GM23338 (cell line): ENCODE data around the gene UGT2B17. TPM values are rescaled to one million over a fixed set of nuclear protein-coding genes. Genes with fewer than 3 reads are reported as not detected.
"Not testable (repeated sequence)": the region's sequence is repeated elsewhere in the genome, so short reads cannot be mapped to it uniquely, and the experiment has no call there.

Experiments
- ATAC-seq: fragments of 200-7000 bp; cut with Tn5 transposase; 3 replicates; pipeline ENCODE4 v1.9.1; 2020
- DNase-seq: peaks from one replicate; pipeline ENCODE4 v3.0.0-alpha.2; 2015; ENCODE audit warnings: low spot score
- H2AFZ ChIP-seq: fragments of 200-600 bp; sonication (generic); 2 replicates; pipeline ENCODE4 v1.8.0; 2016; ENCODE audit warnings: antibody characterized with exemption, mild to moderate bottlenecking, moderate library complexity
- H3F3A ChIP-seq: fragments of 200-600 bp; sonication (generic); replicated peaks from 2 replicates; pipeline ENCODE4 v1.8.0; 2017; ENCODE audit warnings: antibody characterized with exemption, mixed run types, low read depth
- H3K27ac ChIP-seq: fragments of 200-600 bp; sonication (generic); 2 replicates; pipeline ENCODE4 v1.6.1; 2016; ENCODE audit warnings: low read depth
- H3K27me3 ChIP-seq: fragments of 200-600 bp; sonication (generic); 2 replicates; pipeline ENCODE4 v1.8.0; 2016; ENCODE audit warnings: mild to moderate bottlenecking, mixed run types, moderate library complexity; ENCODE audit not compliant: insufficient read depth
- H3K36me3 ChIP-seq: fragments of 200-600 bp; sonication (generic); 2 replicates; pipeline ENCODE4 v1.8.0; 2016; ENCODE audit warnings: mild to moderate bottlenecking; ENCODE audit not compliant: insufficient read depth
- H3K4me1 ChIP-seq: fragments of 200-600 bp; sonication (generic); 2 replicates; pipeline ENCODE4 v1.8.0; 2016; ENCODE audit warnings: mild to moderate bottlenecking, moderate library complexity; ENCODE audit not compliant: insufficient read depth
- H3K4me2 ChIP-seq: fragments of 200-600 bp; sonication (generic); 2 replicates; pipeline ENCODE4 v1.7.1; 2017; ENCODE audit warnings: mixed run types
- H3K4me3 ChIP-seq: fragments of 200-600 bp; sonication (generic); 2 replicates; pipeline ENCODE4 v1.6.1; 2016; ENCODE audit warnings: mixed run types
- H3K79me2 ChIP-seq: fragments of 200-600 bp; sonication (generic); replicated peaks from 2 replicates; pipeline ENCODE4 v1.8.0; 2017; ENCODE audit warnings: mild to moderate bottlenecking; ENCODE audit not compliant: insufficient read depth
- H3K9me2 ChIP-seq: fragments of 200-600 bp; sonication (generic); 2 replicates; pipeline ENCODE4 v1.8.0; 2017; ENCODE audit not compliant: insufficient read depth
- H4K20me1 ChIP-seq: fragments of 200-600 bp; sonication (generic); replicated peaks from 2 replicates; pipeline ENCODE4 v1.8.0; 2017; ENCODE audit warnings: mild to moderate bottlenecking; ENCODE audit not compliant: insufficient read depth
- H3K27ac Mint-ChIP-seq: 2 replicates; pipeline ENCODE4 v1.8.0; 2020; ENCODE audit warnings: inconsistent platforms, mild to moderate bottlenecking, moderate library complexity, mixed read lengths
- H3K27me3 Mint-ChIP-seq: 3 replicates; pipeline ENCODE4 v1.8.0; 2022; ENCODE audit warnings: low read depth, mild to moderate bottlenecking, moderate library complexity, mixed read lengths, inconsistent platforms; ENCODE audit not compliant: insufficient read depth, poor library complexity
- H3K36me3 Mint-ChIP-seq: 3 replicates; pipeline ENCODE4 v1.8.0; 2021; ENCODE audit warnings: low read depth, mild to moderate bottlenecking, inconsistent platforms, moderate library complexity, mixed read lengths
- H3K4me1 Mint-ChIP-seq: 3 replicates; pipeline ENCODE4 v1.8.0; 2020; ENCODE audit warnings: mild to moderate bottlenecking, inconsistent platforms, mixed read lengths
- H3K4me3 Mint-ChIP-seq: 3 replicates; pipeline ENCODE4 v1.8.0; 2021; ENCODE audit warnings: moderate library complexity, mild to moderate bottlenecking, inconsistent platforms, mixed read lengths
- H3K9me3 Mint-ChIP-seq: 3 replicates; pipeline ENCODE4 v1.8.0; 2020; ENCODE audit warnings: moderate library complexity, mild to moderate bottlenecking, inconsistent platforms, mixed read lengths
- ETS1 ChIP-seq: IDR thresholded peaks from 2 replicates; pipeline ENCODE4 v1.6.1; 2016; ENCODE audit warnings: antibody characterized with exemption
- JUNB ChIP-seq: IDR thresholded peaks from one replicate; pipeline ENCODE4 v1.6.1; 2016; ENCODE audit warnings: antibody characterized with exemption; ENCODE audit not compliant: unreplicated experiment
- STAT1 ChIP-seq: IDR thresholded peaks from one replicate; pipeline ENCODE4 v1.6.1; 2016; ENCODE audit warnings: antibody characterized with exemption; ENCODE audit not compliant: unreplicated experiment
- ZNF114 ChIP-seq: fragments of 250-450 bp; sonication (Bioruptor Pico); IDR thresholded peaks from 2 replicates; pipeline ENCODE4 v1.5.0; 2020; ENCODE audit warnings: mild to moderate bottlenecking, moderate library complexity
- ZNF331 ChIP-seq: fragments of 250-450 bp; sonication (Bioruptor Pico); IDR thresholded peaks from 2 replicates; pipeline ENCODE4 v1.5.0; 2020; ENCODE audit warnings: low read depth, mild to moderate bottlenecking, moderate library complexity
- ZNF462 ChIP-seq: fragments of 250-450 bp; sonication (Bioruptor Pico); IDR thresholded peaks from 2 replicates; pipeline ENCODE4 v1.5.0; 2020; ENCODE audit warnings: mild to moderate bottlenecking, moderate library complexity
- long read RNA-seq: library from polyadenylated mRNA; unstranded; transcript quantifications from one replicate; pipeline ENCODE4 v2.0.0, GENCODE V29; 2020; ENCODE audit not compliant: unreplicated experiment
- polyA plus RNA-seq: library from polyadenylated mRNA; unstranded; fragments of >200 nt; fragmentation: Nextera tagmentation; extraction: Ambion mirVana; gene quantifications from 2 replicates; pipeline ENCODE4 v1.2.1, GENCODE V29; 2016
- total RNA-seq: library from RNA; depleted of rRNA; stranded (reverse); fragments of >200 nt; shearing (Covaris generic); gene quantifications from 2 replicates; pipeline ENCODE4 v1.2.3, GENCODE V29; 2014; rRNA removed

The UGT2B17 gene
- total RNA-seq, result not detected in 2 replicates
- not detected in 2 replicates for polyA plus RNA-seq
- long read RNA-seq, result 0 reads

- Histone ChIP-seq H4K20me1 (no peaks in the 10 kb centered on the region), H3F3A (no peaks in the 10 kb centered on the region), H2AFZ (no peak within 1 kb of the TSS), H3K79me2 (no peaks in the 10 kb centered on the region), H3K4me2 (no peak within 1 kb of the TSS), H3K4me1 (no peaks in the 10 kb centered on the region), H3K4me3 (no peak within 1 kb of the TSS), H3K27ac (no peak within 1 kb of the TSS), H3K27me3 (no peaks in the 10 kb centered on the region), H3K9me2 (peaks cover 10% of the 10 kb centered on the region; the same call in 1 of the 2 replicates), H3K36me3 (no peaks in the 10 kb centered on the region)
- peaks cover 2% of the 10 kb centered on the region for H3K27me3 Mint-ChIP-seq
- DNase-seq (no peak), ATAC-seq (no peak)
- H3K4me3 Mint-ChIP-seq, result no peak within 1 kb of the TSS
- TF ChIP-seq ETS1 (no peak), STAT1 (no peak), JUNB (no peak), ZNF114 (no peak)
- H3K9me3 Mint-ChIP-seq, result peaks cover 4% of the 10 kb centered on the region
- no peak within 1 kb of the TSS; the same call in 1 of the 2 replicates for H3K27ac Mint-ChIP-seq
- peaks cover 3% of the 10 kb centered on the region; the same call in 2 of the 3 replicates for H3K36me3 Mint-ChIP-seq
- H3K4me1 Mint-ChIP-seq, result peaks cover 3% of the 10 kb centered on the region; the same call in 1 of the 3 replicates
Measured at GRCh38 chr4:68576272-68577125, at the start of gene UGT2B17. Gene UGT2B17 (minus strand): TSS chr4:68576322. CDS start chr4:68568484, 7,838 bp downstream.

GRCh38 chr4:68622731-68623130, 46.6 kb upstream of the UGT2B17 start:
- not testable (repeated sequence) for H3K27ac ChIP-seq, DNase-seq, H3K36me3 Mint-ChIP-seq, H3K27ac Mint-ChIP-seq, H3F3A ChIP-seq, H2AFZ ChIP-seq, H4K20me1 ChIP-seq, H3K4me3 ChIP-seq, H3K4me1 Mint-ChIP-seq, H3K79me2 ChIP-seq, H3K9me3 Mint-ChIP-seq, ATAC-seq, H3K27me3 ChIP-seq, H3K4me1 ChIP-seq, H3K36me3 ChIP-seq, H3K27me3 Mint-ChIP-seq, H3K4me2 ChIP-seq, H3K9me2 ChIP-seq, H3K4me3 Mint-ChIP-seq

- H3K27ac Mint-ChIP-seq, result no peak overlapping the region
- no peak overlapping the region for H3K4me2 ChIP-seq
- no peaks in the 10 kb centered on the region for H3K27me3 ChIP-seq
- peaks cover 3% of the 10 kb centered on the region; the same call in 1 of the 2 replicates for H3K9me2 ChIP-seq
- H4K20me1 ChIP-seq, result no peaks in the 10 kb centered on the region
- no peaks in the 10 kb centered on the region for H3K9me3 Mint-ChIP-seq
- no peaks in the 10 kb centered on the region for H3K79me2 ChIP-seq
- H3K4me1 Mint-ChIP-seq, result peaks cover 5% of the 10 kb centered on the region; the same call in 1 of the 3 replicates
- no peak overlapping the region for H3K4me3 Mint-ChIP-seq
- DNase-seq (no peak), ATAC-seq (no peak)
- H3K36me3 ChIP-seq, result no peaks in the 10 kb centered on the region
- no peaks in the 10 kb centered on the region for H3K36me3 Mint-ChIP-seq
- H3K4me1 ChIP-seq, result no peaks in the 10 kb centered on the region
- H3K27me3 Mint-ChIP-seq, result peaks cover 10% of the 10 kb centered on the region
- no peak overlapping the region for H3K27ac ChIP-seq
- no peak for TF ChIP-seq ZNF331
- no peak for TF ChIP-seq ZNF462 (CRISPR knock-in tag)
- no peaks in the 10 kb centered on the region for H3F3A ChIP-seq
- H2AFZ ChIP-seq, result no peak overlapping the region
- no peak overlapping the region for H3K4me3 ChIP-seq
Measured at GRCh38 chr4:68617003-68617698, 41.0 kb upstream of the UGT2B17 start.
